OCI-LY1 (cell line): ENCODE results near the gene LMTK2.

Experiments used
- H2AFZ ChIP-seq: fragments of 200-600 bp; sonication (generic), shearing (Covaris generic); 2 replicates; pipeline ENCODE4 v1.6.0; 2014; ENCODE audit warnings: antibody characterized with exemption, mild to moderate bottlenecking, low read length
- H3F3A ChIP-seq: fragments of 200-600 bp; sonication (generic), shearing (Covaris generic); 2 replicates; pipeline ENCODE4 v1.6.0; 2014; ENCODE audit warnings: mild to moderate bottlenecking, antibody characterized with exemption, low read length, moderate library complexity; ENCODE audit not compliant: insufficient read depth
- H3K27ac ChIP-seq: fragments of 200-600 bp; sonication (generic); 2 replicates; pipeline ENCODE4 v1.5.1; 2014; ENCODE audit warnings: low read length, mixed run types, mild to moderate bottlenecking, low read depth; ENCODE audit not compliant: poor library complexity, severe bottlenecking
- H3K27me3 ChIP-seq: fragments of 200-600 bp; sonication (generic); 2 replicates; pipeline ENCODE4 v1.6.0; 2014; ENCODE audit warnings: antibody characterized with exemption, mild to moderate bottlenecking, low read length, moderate library complexity; ENCODE audit not compliant: insufficient read depth
- H3K36me3 ChIP-seq: fragments of 200-600 bp; sonication (generic); 2 replicates; pipeline ENCODE4 v1.6.1; 2014; ENCODE audit warnings: mild to moderate bottlenecking, antibody characterized with exemption, low read length, moderate library complexity, mixed read lengths; ENCODE audit not compliant: insufficient read depth
- H3K4me1 ChIP-seq: fragments of 200-600 bp; sonication (generic); 2 replicates; pipeline ENCODE4 v1.5.1; 2014; ENCODE audit warnings: mild to moderate bottlenecking, low read length, moderate library complexity; ENCODE audit not compliant: insufficient read depth, severe bottlenecking
- H3K4me2 ChIP-seq: fragments of 200-600 bp; sonication (generic), shearing (Covaris generic); 2 replicates; pipeline ENCODE4 v1.6.1; 2014; ENCODE audit warnings: low read length
- H3K4me3 ChIP-seq: fragments of 200-600 bp; sonication (generic); 2 replicates; pipeline ENCODE4 v1.5.1; 2014; ENCODE audit warnings: low read length, low read depth, mild to moderate bottlenecking, mixed read lengths; ENCODE audit not compliant: poor library complexity, severe bottlenecking
- H3K79me2 ChIP-seq: fragments of 200-600 bp; shearing (Covaris generic); 2 replicates; pipeline ENCODE4 v1.6.1; 2016; ENCODE audit warnings: mixed run types, low read length, mixed read lengths; ENCODE audit not compliant: insufficient read depth
- H3K9ac ChIP-seq: fragments of 200-600 bp; sonication (generic), shearing (Covaris generic); 2 replicates; pipeline ENCODE4 v1.6.1; 2014; ENCODE audit warnings: mild to moderate bottlenecking, low read length, mixed read lengths
- H3K9me2 ChIP-seq: fragments of 200-600 bp; sonication (generic), shearing (Covaris generic); 2 replicates; pipeline ENCODE4 v1.6.1; 2014; ENCODE audit warnings: low read depth, mild to moderate bottlenecking, low read length, mixed read lengths
- H3K9me3 ChIP-seq: fragments of 200-600 bp; shearing (Covaris generic); 2 replicates; pipeline ENCODE4 v1.6.1; 2014; ENCODE audit warnings: low read length, mixed read lengths
- H4K20me1 ChIP-seq: fragments of 200-600 bp; sonication (generic), shearing (Covaris generic); 2 replicates; pipeline ENCODE4 v1.6.0; 2016; ENCODE audit warnings: mild to moderate bottlenecking, low read length; ENCODE audit not compliant: insufficient read depth
- CTCF ChIP-seq: fragments of 200-600 bp; sonication (generic), shearing (Covaris generic); IDR thresholded peaks from 2 replicates; pipeline ENCODE4 v1.5.1; 2017; ENCODE audit warnings: mild to moderate bottlenecking, antibody characterized with exemption, low read length, moderate library complexity, mixed read lengths
- EZH2 ChIP-seq: fragments of 200-600 bp; sonication (generic), shearing (Covaris generic); IDR thresholded peaks from 2 replicates; pipeline ENCODE4 v1.8.0; 2017; ENCODE audit warnings: borderline replicate concordance, mixed run types, mild to moderate bottlenecking, antibody characterized with exemption, low read length, moderate library complexity, mixed read lengths

LMTK2 gene

GRCh38 chr7:98200364-98200763, 93.7 kb downstream of the LMTK2 start:
- H3K4me3 ChIP-seq: no peak overlapping the region

GRCh38 chr7:98202367-98203195, 95.9 kb downstream of the LMTK2 start:
- H3K4me2 ChIP-seq: peak overlapping the region; percentile 34
- H3K9me2 ChIP-seq: no peaks in the 10 kb centered on the region
- TF ChIP-seq CTCF: no peak
- TF ChIP-seq EZH2: no peak

More at GRCh38 chr7:98200364-98200763, 93.7 kb downstream of the LMTK2 start:
- no peaks in the 10 kb centered on the region for H3F3A ChIP-seq
- H3K27ac ChIP-seq: peak overlapping the region; percentile 45
- no peaks in the 10 kb centered on the region for H3K9me2 ChIP-seq
- no peaks in the 10 kb centered on the region for H4K20me1 ChIP-seq
- peak overlapping the region; percentile 28 for H3K4me2 ChIP-seq
- H3K9ac ChIP-seq: no peak overlapping the region
- no peaks in the 10 kb centered on the region for H3K27me3 ChIP-seq
- no peak for TF ChIP-seq EZH2
- TF ChIP-seq CTCF: no peak
- no peaks in the 10 kb centered on the region for H3K79me2 ChIP-seq
- no peak overlapping the region for H2AFZ ChIP-seq
- no peaks in the 10 kb centered on the region for H3K9me3 ChIP-seq
- peaks cover 26% of the 10 kb centered on the region for H3K36me3 ChIP-seq
- peaks cover 45% of the 10 kb centered on the region for H3K4me1 ChIP-seq

GRCh38 chr7:98203261-98203963, 96.8 kb downstream of the LMTK2 start:
- TF ChIP-seq CTCF: no peak
- TF ChIP-seq EZH2: no peak
- H3K27ac ChIP-seq: peak overlapping the region; percentile 32
- no peaks in the 10 kb centered on the region for H3F3A ChIP-seq
- H2AFZ ChIP-seq: no peak overlapping the region
- no peaks in the 10 kb centered on the region for H4K20me1 ChIP-seq
- H3K79me2 ChIP-seq: no peaks in the 10 kb centered on the region
- no peaks in the 10 kb centered on the region for H3K9me3 ChIP-seq
- no peaks in the 10 kb centered on the region for H3K27me3 ChIP-seq
- H3K9ac ChIP-seq: no peak overlapping the region; the same call in 1 of the 2 replicates
- peaks cover 45% of the 10 kb centered on the region for H3K4me1 ChIP-seq
- H3K9me2 ChIP-seq: no peaks in the 10 kb centered on the region
- H3K4me2 ChIP-seq: peak overlapping the region; percentile 34; the same call in 1 of the 2 replicates
- H3K36me3 ChIP-seq: peaks cover 40% of the 10 kb centered on the region
- H3K4me3 ChIP-seq: peak overlapping the region; percentile 16

More at GRCh38 chr7:98202367-98203195, 95.9 kb downstream of the LMTK2 start:
- no peaks in the 10 kb centered on the region for H3K79me2 ChIP-seq
- no peaks in the 10 kb centered on the region for H4K20me1 ChIP-seq
- no peak overlapping the region; the same call in 1 of the 2 replicates for H3K9ac ChIP-seq
- no peaks in the 10 kb centered on the region for H3K9me3 ChIP-seq
- peak overlapping the region; percentile 16 for H3K4me3 ChIP-seq
- H3K27me3 ChIP-seq: no peaks in the 10 kb centered on the region
- peak overlapping the region; percentile 32 for H3K27ac ChIP-seq
- H2AFZ ChIP-seq: no peak overlapping the region
- H3F3A ChIP-seq: no peaks in the 10 kb centered on the region
- H3K4me1 ChIP-seq: peaks cover 45% of the 10 kb centered on the region
- peaks cover 43% of the 10 kb centered on the region for H3K36me3 ChIP-seq
